Activated CD4-positive, alpha-beta memory T cell treated with anti-CD3 and anti-CD28 coated beads for 36 hours (primary cell): ENCODE results near the gene HOXA13. TPM values are rescaled to one million over a fixed set of nuclear protein-coding genes. Genes with fewer than 3 reads are reported as not detected.
A peak's percentile ranks its signal among the peaks of the same experiment; 100 is the strongest.

Source experiments
- CTCF ChIA-PET: fragments of 350-600 bp; sonication (Branson Sonifier 250); formaldehyde crosslinking; loops from one replicate; lab custom pipeline; 2021; ENCODE audit warnings: antibody characterized with exemption, inconsistent platforms; lab: Charles Lee
- POLR2A ChIA-PET: fragments of 350-600 bp; sonication (Branson Sonifier 250); formaldehyde crosslinking; loops from one replicate; lab custom pipeline; 2021; ENCODE audit warnings: antibody characterized with exemption; lab: Charles Lee
- DNase-seq: peaks from one replicate; pipeline ENCODE4 v3.0.0-alpha.2; 2020
- H3K27ac Mint-ChIP-seq: one replicate; pipeline ENCODE4 v1.8.0; 2021; ENCODE audit warnings: mixed read lengths
- H3K27me3 Mint-ChIP-seq: one replicate; pipeline ENCODE4 v1.8.0; 2021; ENCODE audit warnings: mixed read lengths
- H3K36me3 Mint-ChIP-seq: one replicate; pipeline ENCODE4 v1.8.0; 2021; ENCODE audit warnings: mixed read lengths
- H3K4me1 Mint-ChIP-seq: one replicate; pipeline ENCODE4 v1.8.0; 2021; ENCODE audit warnings: low read depth, mixed read lengths
- H3K4me3 Mint-ChIP-seq: one replicate; pipeline ENCODE4 v1.8.0; 2021; ENCODE audit warnings: mild to moderate bottlenecking, mixed read lengths
- H3K9me3 Mint-ChIP-seq: one replicate; pipeline ENCODE4 v1.8.0; 2021; ENCODE audit warnings: mixed read lengths
- intact Hi-C: fragments of 100-400 bp; cut with micrococcal nuclease; formaldehyde crosslinking; loops from one replicate; pipeline ENCODE4 v1.15.1; 2023
- total RNA-seq, 2 experiments: library from RNA; stranded (reverse); gene quantifications; one replicate each; pipeline ENCODE4 v1.2.3, GENCODE V29; 2021

The HOXA13 gene
- total RNA-seq, 2 experiments from 2014 or later = not detected

- H3K27ac Mint-ChIP-seq = no peak overlapping the region
- POLR2A ChIA-PET = no interaction called here
- no peak for DNase-seq
- H3K4me1 Mint-ChIP-seq = peaks cover 34% of the 10 kb centered on the region
- H3K27me3 Mint-ChIP-seq = peaks cover 78% of the 10 kb centered on the region
- H3K36me3 Mint-ChIP-seq = peaks cover 3% of the 10 kb centered on the region
- H3K9me3 Mint-ChIP-seq = no peaks in the 10 kb centered on the region
- CTCF ChIA-PET = interaction anchor here (0.9 to 1.7 kb wide), 5 partner anchors 8 to 1275 kb away, joined by 3 to 10 read pairs (median 3); no protein-coding TSS in a partner anchor
- intact Hi-C loops = loop anchor here (2.0 to 5.0 kb wide), 2 partner anchors 31 to 74 kb away; partner anchors contain the start of gene EVX1
- no peak overlapping the region for H3K4me3 Mint-ChIP-seq
Observed at GRCh38 chr7:27167916-27168264, 32.0 kb downstream of the HOXA13 start.

GRCh38 chr7:27166531-27167505 lies 33.1 kb downstream of the HOXA13 start:
- H3K4me3 Mint-ChIP-seq = peak overlapping the region; percentile 47
- no peak for DNase-seq
- H3K36me3 Mint-ChIP-seq = peaks cover 3% of the 10 kb centered on the region
- peaks cover 79% of the 10 kb centered on the region for H3K27me3 Mint-ChIP-seq
- ChIA-PET POLR2A (no interaction called here), CTCF (interaction anchor here (0.9 to 6.5 kb wide), 4 partner anchors 12 to 19 kb away, joined by 3 to 72 read pairs (median 14); partner anchors contain the start of gene HOXA3)
- peak overlapping the region; percentile 16 for H3K27ac Mint-ChIP-seq
- intact Hi-C loops = loop anchor here (1.0 to 5.0 kb wide), 3 partner anchors 17 to 75 kb away; partner anchors contain the start of gene EVX1
- peaks cover 27% of the 10 kb centered on the region for H3K4me1 Mint-ChIP-seq
- no peaks in the 10 kb centered on the region for H3K9me3 Mint-ChIP-seq

- POLR2A ChIA-PET = no interaction called here
- Mint-ChIP-seq H3K27ac (peak overlapping the region; percentile 66), H3K27me3 (peaks cover 75% of the 10 kb centered on the region), H3K9me3 (no peaks in the 10 kb centered on the region), H3K4me1 (peaks cover 25% of the 10 kb centered on the region), H3K36me3 (peaks cover 2% of the 10 kb centered on the region), H3K4me3 (peak overlapping the region; percentile 34)
- DNase-seq = no peak
- CTCF ChIA-PET = interaction anchor here (0.7 to 6.5 kb wide), 4 partner anchors 13 to 478 kb away, joined by 3 to 72 read pairs (median 14); partner anchors contain the start of gene HOXA3
- intact Hi-C loops = loop anchor here (1.0 to 5.0 kb wide), 4 partner anchors 15 to 76 kb away; partner anchors contain the start of gene EVX1
Observed at GRCh38 chr7:27165996-27166530, 33.8 kb downstream of the HOXA13 start.

- peak within 1 kb of the TSS; percentile 66 for H3K27ac Mint-ChIP-seq
- ChIA-PET POLR2A (no interaction called here), CTCF (interaction anchor here (0.7 to 6.5 kb wide), 4 partner anchors 14 to 478 kb away, joined by 3 to 72 read pairs (median 14); partner anchors contain the start of gene HOXA3)
- H3K9me3 Mint-ChIP-seq = no peaks in the 10 kb centered on the region
- peaks cover 28% of the 10 kb centered on the region for H3K4me1 Mint-ChIP-seq
- H3K4me3 Mint-ChIP-seq = peak within 1 kb of the TSS; percentile 34
- DNase-seq = no peak
- peaks cover 73% of the 10 kb centered on the region for H3K27me3 Mint-ChIP-seq
- intact Hi-C loops = loop anchor here (2.0 to 5.0 kb wide), 2 partner anchors 15 to 77 kb away; partner anchors contain the start of gene EVX1
- H3K36me3 Mint-ChIP-seq = peaks cover 2% of the 10 kb centered on the region
Observed at GRCh38 chr7:27165089-27165995, 34.5 kb downstream of the HOXA13 start, which contains the start of gene HOXA9. Gene HOXA9 (minus strand): TSS chr7:27165537. CDS start chr7:27165457, 80 bp downstream.

- H3K36me3 Mint-ChIP-seq = peaks cover 2% of the 10 kb centered on the region
- H3K27me3 Mint-ChIP-seq = peaks cover 77% of the 10 kb centered on the region
- intact Hi-C loops = loop anchor here (2.0 to 5.0 kb wide), 5 partner anchors 14 to 1302 kb away; partner anchors contain the start of genes EVX1 and HOXA1
- no peak for DNase-seq
- POLR2A ChIA-PET = no interaction called here
- H3K4me3 Mint-ChIP-seq = peak overlapping the region; percentile 20
- peaks cover 26% of the 10 kb centered on the region for H3K4me1 Mint-ChIP-seq
- peak overlapping the region; percentile 51 for H3K27ac Mint-ChIP-seq
- CTCF ChIA-PET = interaction anchor here (2.0 to 6.5 kb wide), 3 partner anchors 14 to 31 kb away, joined by 5 to 72 read pairs (median 22); partner anchors contain the start of gene HOXA3
- no peaks in the 10 kb centered on the region for H3K9me3 Mint-ChIP-seq
Observed at GRCh38 chr7:27164367-27165088, 35.4 kb downstream of the HOXA13 start.

GRCh38 chr7:27164045-27164366 lies 35.9 kb downstream of the HOXA13 start:
- POLR2A ChIA-PET = no interaction called here
- no peaks in the 10 kb centered on the region for H3K9me3 Mint-ChIP-seq
- no peak overlapping the region for H3K4me3 Mint-ChIP-seq
- CTCF ChIA-PET = interaction anchor here (2.0 to 6.5 kb wide), 3 partner anchors 14 to 32 kb away, joined by 5 to 72 read pairs (median 22); partner anchors contain the start of gene HOXA3
- intact Hi-C loops = loop anchor here (2.0 to 5.0 kb wide), 4 partner anchors 13 to 1302 kb away; partner anchors contain the start of gene HOXA1
- H3K36me3 Mint-ChIP-seq = peaks cover 2% of the 10 kb centered on the region
- DNase-seq = no peak
- peaks cover 80% of the 10 kb centered on the region for H3K27me3 Mint-ChIP-seq
- peaks cover 25% of the 10 kb centered on the region for H3K4me1 Mint-ChIP-seq
- peak overlapping the region; percentile 21 for H3K27ac Mint-ChIP-seq

- Mint-ChIP-seq H3K27me3 (peaks cover 80% of the 10 kb centered on the region), H3K4me1 (peaks cover 24% of the 10 kb centered on the region), H3K36me3 (no peaks in the 10 kb centered on the region), H3K4me3 (no peak overlapping the region), H3K27ac (no peak overlapping the region), H3K9me3 (no peaks in the 10 kb centered on the region)
- intact Hi-C loops = loop anchor here (2.0 to 5.0 kb wide), 4 partner anchors 13 to 1301 kb away; partner anchors contain the start of gene HOXA1
- POLR2A ChIA-PET = no interaction called here
- DNase-seq = no peak
- CTCF ChIA-PET = interaction anchor here (1.2 to 6.5 kb wide), 4 partner anchors 13 to 1271 kb away, joined by 4 to 72 read pairs (median 14); partner anchors contain the start of gene HOXA3
Observed at GRCh38 chr7:27163288-27164044, 36.4 kb downstream of the HOXA13 start.

GRCh38 chr7:27162561-27163287 lies 37.2 kb downstream of the HOXA13 start:
- no peak for DNase-seq
- intact Hi-C loops = loop anchor here (5.0 kb wide), 3 partner anchors 65 to 1300 kb away; partner anchors contain the start of gene HOXA1
- ChIA-PET POLR2A (no interaction called here), CTCF (interaction anchor here (0.9 to 6.5 kb wide), 8 partner anchors 12 to 1270 kb away, joined by 4 to 72 read pairs (median 10); partner anchors contain the start of genes HOXA1 and HOXA3)
- Mint-ChIP-seq H3K4me1 (peaks cover 24% of the 10 kb centered on the region), H3K4me3 (no peak overlapping the region), H3K27me3 (peaks cover 80% of the 10 kb centered on the region), H3K9me3 (no peaks in the 10 kb centered on the region), H3K36me3 (peaks cover under 1% of the 10 kb centered on the region), H3K27ac (no peak overlapping the region)

- DNase-seq = no peak
- Mint-ChIP-seq H3K9me3 (no peaks in the 10 kb centered on the region), H3K36me3 (peaks cover 2% of the 10 kb centered on the region), H3K27ac (no peak overlapping the region), H3K27me3 (peaks cover 82% of the 10 kb centered on the region), H3K4me1 (peaks cover 26% of the 10 kb centered on the region), H3K4me3 (no peak overlapping the region)
- intact Hi-C loops = loop anchor here (1.0 to 5.0 kb wide), 7 partner anchors 65 to 1300 kb away; partner anchors contain the start of gene HOXA1
- CTCF ChIA-PET = interaction anchor here (0.9 to 6.5 kb wide), 23 partner anchors 8 to 1070 kb away, joined by 3 to 72 read pairs (median 5); partner anchors contain the start of genes EVX1, HOXA1, HOXA11 and HOXA3
- POLR2A ChIA-PET = no interaction called here
Observed at GRCh38 chr7:27161721-27162560, 38.0 kb downstream of the HOXA13 start.
